ENCODE measurements around the gene POU5F1. TPM values are rescaled to one million over a fixed set of nuclear protein-coding genes. Genes with fewer than 3 reads are reported as not detected.

The POU5F1 gene
- total and polyA plus RNA-seq, 2 donors from 2014 or later = 7.9 to 19.9 TPM

DNA sequence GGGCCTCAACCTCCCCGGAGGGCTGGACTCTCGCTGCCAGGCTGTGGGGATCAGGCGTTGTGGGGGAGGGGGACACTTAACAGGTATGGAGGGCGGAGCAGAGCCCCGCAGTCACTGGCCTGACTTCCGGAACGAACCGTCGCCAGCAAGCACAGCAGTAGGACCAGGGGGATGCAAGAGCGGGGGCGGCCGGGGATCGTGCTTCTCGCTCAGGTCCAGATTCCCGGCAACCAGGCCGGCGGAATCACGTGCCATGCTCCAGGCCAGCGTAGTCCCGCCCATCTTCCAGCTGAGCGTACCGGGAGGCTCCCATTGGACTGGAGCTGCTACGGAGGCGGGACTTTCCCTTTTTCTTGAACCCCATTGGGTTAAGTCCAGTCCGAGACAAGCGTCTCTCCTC lies 10.0 kb upstream of the POU5F1 start:
- Histone ChIP-seq H3K4me3 (ENCODE audit: low read length in 3 of 3) (peak overlapping the region; percentile 26 to 54 (median 29)), H3K9ac (ENCODE audit: low read length in 3 of 3) (peak overlapping the region in 1 of 3 donors; percentile 56), H3K27ac (ENCODE audit: low read depth in 2 of 2, low read length in 2 of 2) (peak overlapping the region in 1 of 2 donors; percentile 53), H3K9me3 (ENCODE audit: control insufficient read depth in 2 of 3, insufficient read depth in 1 of 3, low read length in 3 of 3) (no peaks in the 10 kb centered on the region), H3K4me1 (ENCODE audit: control insufficient read depth in 2 of 3, insufficient read depth in 2 of 3, low read depth in 1 of 3, low read length in 3 of 3) (peaks cover 0 to 21% (median 0%) of the 10 kb centered on the region in 3 donors), H3K36me3 (ENCODE audit: control insufficient read depth in 2 of 3, insufficient read depth in 3 of 3, low read length in 3 of 3) (peaks cover 0 to 4% (median 0%) of the 10 kb centered on the region in 3 donors), H3K27me3 (ENCODE audit: control insufficient read depth, insufficient read depth, low read length) (no peaks in the 10 kb centered on the region)
- intact Hi-C loops (cut with DNase I) = no loop called here
- peak; percentile 21 to 92 (median 68) for DNase-seq
- TF ChIP-seq, protein P1, sequence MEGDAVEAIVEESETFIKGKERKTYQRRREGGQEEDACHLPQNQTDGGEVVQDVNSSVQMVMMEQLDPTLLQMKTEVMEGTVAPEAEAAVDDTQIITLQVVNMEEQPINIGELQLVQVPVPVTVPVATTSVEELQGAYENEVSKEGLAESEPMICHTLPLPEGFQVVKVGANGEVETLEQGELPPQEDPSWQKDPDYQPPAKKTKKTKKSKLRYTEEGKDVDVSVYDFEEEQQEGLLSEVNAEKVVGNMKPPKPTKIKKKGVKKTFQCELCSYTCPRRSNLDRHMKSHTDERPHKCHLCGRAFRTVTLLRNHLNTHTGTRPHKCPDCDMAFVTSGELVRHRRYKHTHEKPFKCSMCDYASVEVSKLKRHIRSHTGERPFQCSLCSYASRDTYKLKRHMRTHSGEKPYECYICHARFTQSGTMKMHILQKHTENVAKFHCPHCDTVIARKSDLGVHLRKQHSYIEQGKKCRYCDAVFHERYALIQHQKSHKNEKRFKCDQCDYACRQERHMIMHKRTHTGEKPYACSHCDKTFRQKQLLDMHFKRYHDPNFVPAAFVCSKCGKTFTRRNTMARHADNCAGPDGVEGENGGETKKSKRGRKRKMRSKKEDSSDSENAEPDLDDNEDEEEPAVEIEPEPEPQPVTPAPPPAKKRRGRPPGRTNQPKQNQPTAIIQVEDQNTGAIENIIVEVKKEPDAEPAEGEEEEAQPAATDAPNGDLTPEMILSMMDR (IDR thresholded peaks at IDR 0.05; ENCODE audit: borderline replicate concordance, extremely low read depth, insufficient read depth) = no peak
- FAIRE-seq = no peak

DNA sequence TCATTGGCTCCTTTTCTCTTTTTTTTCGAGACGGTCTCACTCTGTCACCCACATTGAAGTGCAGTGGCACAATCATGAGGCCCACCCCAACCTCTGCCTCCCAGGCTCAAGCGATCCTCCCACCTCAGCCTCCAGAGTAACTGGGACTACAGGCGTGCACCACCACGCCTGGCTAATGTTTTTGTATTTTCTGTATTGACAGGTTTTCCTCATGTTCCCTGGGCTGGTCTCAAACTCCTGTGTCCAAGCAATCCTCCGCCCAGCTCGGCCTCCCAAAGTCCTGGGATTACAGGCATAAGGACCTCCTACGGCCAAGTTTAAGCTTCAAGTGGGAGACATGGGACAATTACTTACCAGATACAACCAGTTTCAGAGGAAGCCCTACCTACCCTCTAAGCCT lies 9.4 kb upstream of the POU5F1 start:
- no peak for FAIRE-seq
- peak overlapping the region in 2 of 3 donors; percentile 29 to 54 for H3K4me3 ChIP-seq (ENCODE audit: low read length in 3 of 3)
- TF ChIP-seq, protein P1 (IDR thresholded peaks at IDR 0.05; ENCODE audit: borderline replicate concordance, extremely low read depth, insufficient read depth) = no peak
- DNase-seq = no peak
- intact Hi-C loops (cut with DNase I) = no loop called here
- no peak overlapping the region for H3K9ac ChIP-seq (ENCODE audit: low read length in 3 of 3)
- peak overlapping the region in 1 of 2 donors; percentile 53 for H3K27ac ChIP-seq (ENCODE audit: low read depth in 2 of 2, low read length in 2 of 2)
- H3K27me3 ChIP-seq (ENCODE audit: control insufficient read depth, insufficient read depth, low read length) = no peaks in the 10 kb centered on the region
- peaks cover 0 to 4% (median 0%) of the 10 kb centered on the region in 3 donors for H3K36me3 ChIP-seq (ENCODE audit: control insufficient read depth in 2 of 3, insufficient read depth in 3 of 3, low read length in 3 of 3)
- H3K9me3 ChIP-seq (ENCODE audit: control insufficient read depth in 2 of 3, insufficient read depth in 1 of 3, low read length in 3 of 3) = no peaks in the 10 kb centered on the region
- H3K4me1 ChIP-seq (ENCODE audit: control insufficient read depth in 2 of 3, insufficient read depth in 2 of 3, low read depth in 1 of 3, low read length in 3 of 3) = peaks cover 0 to 21% (median 0%) of the 10 kb centered on the region in 3 donors

DNA sequence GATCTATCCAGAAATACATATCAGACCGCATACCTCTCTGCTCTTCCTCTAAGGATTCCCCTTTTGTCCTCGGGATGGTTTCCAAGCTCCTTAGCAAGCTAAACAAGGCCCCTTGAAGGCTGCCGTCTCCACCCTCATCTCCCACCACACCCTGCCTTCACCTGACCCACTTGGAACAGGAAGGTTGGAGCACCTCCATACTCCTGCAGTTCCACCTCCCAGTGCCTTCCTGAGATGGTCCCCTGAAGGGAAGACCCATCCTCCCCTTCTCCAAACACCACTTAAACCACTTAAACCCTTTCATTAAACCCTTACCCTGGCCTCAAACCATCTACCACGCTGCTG lies 8.5 kb upstream of the POU5F1 start:
- TF ChIP-seq, protein P1 (IDR thresholded peaks at IDR 0.05; ENCODE audit: borderline replicate concordance, extremely low read depth, insufficient read depth) = no peak
- intact Hi-C loops (cut with DNase I) = no loop called here
- H3K36me3 ChIP-seq (ENCODE audit: control insufficient read depth in 2 of 3, insufficient read depth in 3 of 3, low read length in 3 of 3) = peaks cover 0 to 4% (median 0%) of the 10 kb centered on the region in 3 donors
- no peak overlapping the region for H3K9ac ChIP-seq (ENCODE audit: low read length in 3 of 3)
- H3K4me1 ChIP-seq (ENCODE audit: control insufficient read depth in 2 of 3, insufficient read depth in 2 of 3, low read depth in 1 of 3, low read length in 3 of 3) = peaks cover 0 to 21% (median 0%) of the 10 kb centered on the region in 3 donors
- DNase-seq (no peak), FAIRE-seq (no peak)
- no peaks in the 10 kb centered on the region for H3K27me3 ChIP-seq (ENCODE audit: control insufficient read depth, insufficient read depth, low read length)
- H3K27ac ChIP-seq (ENCODE audit: low read depth in 2 of 2, low read length in 2 of 2) = peak overlapping the region in 1 of 2 donors; percentile 24
- H3K4me3 ChIP-seq (ENCODE audit: low read length in 3 of 3) = no peak overlapping the region
- no peaks in the 10 kb centered on the region for H3K9me3 ChIP-seq (ENCODE audit: control insufficient read depth in 2 of 3, insufficient read depth in 1 of 3, low read length in 3 of 3)

Data from kidney (tissue), 14 donors.